Right lobe of liver (tissue), 6 donors: Measurements from ENCODE around the gene STK24. TPM values are rescaled to one million over a fixed set of nuclear protein-coding genes. Genes with fewer than 3 reads are reported as not detected.

Experiments
- ATAC-seq, 4 donors: fragments of 200-7000 bp; cut with Tn5 transposase; one replicate each; pipeline ENCODE4 v1.9.1; 2020; ENCODE audit warnings: mild to moderate bottlenecking in 4 of 4, moderate library complexity in 4 of 4
- DNase-seq, 3 donors: peaks; one replicate each; pipeline ENCODE4 v3.0.0-alpha.2; 2020
- H3K27ac ChIP-seq, 3 donors: fragments of 200-600 bp; one replicate each; pipeline ENCODE4 v1.8.0; 2022
- H3K27me3 ChIP-seq, 2 donors: fragments of 200-600 bp; one replicate each; pipeline ENCODE4 v1.8.0; 2022
- H3K36me3 ChIP-seq, 4 donors: fragments of 200-600 bp; sonication (generic) in 1 of 4; one replicate each; pipeline versions ENCODE4 v1.5.1 to v1.8.0; 2017 to 2022; ENCODE audit warnings: control low read depth in 1 of 4
- H3K4me1 ChIP-seq, 4 donors: fragments of 200-600 bp; sonication (generic) in 1 of 4; one replicate each; pipeline versions ENCODE4 v1.5.1 to v1.8.0; 2017 to 2022; ENCODE audit warnings: control low read depth in 1 of 4
- H3K4me3 ChIP-seq, 3 donors: fragments of 200-600 bp; one replicate each; pipeline ENCODE4 v1.8.0; 2022
- H3K9me3 ChIP-seq, 4 donors: fragments of 200-600 bp; sonication (generic) in 1 of 4; one replicate each; pipeline versions ENCODE4 v1.5.1 to v1.8.0; 2017 to 2022; ENCODE audit warnings: control low read depth in 1 of 4
- CTCF ChIP-seq, 4 donors: fragments of 200-600 bp in 3 of 4; fragments of 450-650 bp in 1 of 4; IDR thresholded peaks; one replicate each; pipeline versions ENCODE4 v1.5.1 to v1.8.0; 2016 to 2022; ENCODE audit warnings: antibody characterized with exemption in 4 of 4, mild to moderate bottlenecking in 2 of 4
- POLR2A ChIP-seq: fragments of 450-650 bp; IDR thresholded peaks from one replicate; pipeline ENCODE4 v1.6.1; 2017; ENCODE audit warnings: antibody characterized with exemption, mild to moderate bottlenecking
- WGBS: methylation state at CpG from one replicate; pipeline ENCODE4 v1.1.6; 2018; ENCODE audit warnings: low coverage, low lambda C conversion rate; ENCODE audit not compliant: insufficient coverage; ENCODE audit errors: missing lambda C conversion rate; 5-methylcytosine and 5-hydroxymethylcytosine counted together
- intact Hi-C, 2 donors: fragments of 100-400 bp; cut with DNase I; formaldehyde crosslinking; loops; one replicate each; pipeline versions ENCODE4 v1.11.2 to v1.14.1; 2022
- total RNA-seq, 6 experiments: library from RNA; depleted of rRNA in 2 of 6; stranded (reverse); fragments of >200 nt in 2 of 6; fragmentation: NEBNext Ultra II Directional in 3 of 6; extraction: Animal tissue kit (Norgen Biotek cat#: 25700) in 3 of 6; gene quantifications; one replicate each; pipeline versions ENCODE4 v1.1.0 to v1.2.4, GENCODE V29; 2016 to 2023
- donor health status: DM: no; HTN: yes; CAD: no.
- donor health status: DM: no; HTN: no; CAD: no.
- donor health status: DM: no; HTN: no; CAD: no.
- donor health status: DM: no; HTN: yes; CAD: no.
- donor health status: DM: no; HTN: yes; CAD: no.

The STK24 gene
- total RNA-seq, 6 experiments from 2014 or later = 14.8 to 40.8 (median 28.6) TPM

GRCh38 chr13:98521461-98522247 lies 55.3 kb downstream of the STK24 start:
- Histone ChIP-seq H3K27me3 (no peaks in the 10 kb centered on the region), H3K4me1 (peaks cover 0 to 29% (median 11%) of the 10 kb centered on the region in 4 donors), H3K27ac (no peak overlapping the region), H3K9me3 (no peaks in the 10 kb centered on the region), H3K36me3 (no peaks in the 10 kb centered on the region), H3K4me3 (no peak overlapping the region)
- ATAC-seq (peak in 1 of 4 donors; percentile 39), DNase-seq (no peak)
- 85% methylated on average over 15 of the region's 20 CpGs for WGBS
- TF ChIP-seq POLR2A (no peak), CTCF (IDR thresholded peaks at IDR 0.05) (no peak)
- intact Hi-C loops = no loop called here

DNA sequence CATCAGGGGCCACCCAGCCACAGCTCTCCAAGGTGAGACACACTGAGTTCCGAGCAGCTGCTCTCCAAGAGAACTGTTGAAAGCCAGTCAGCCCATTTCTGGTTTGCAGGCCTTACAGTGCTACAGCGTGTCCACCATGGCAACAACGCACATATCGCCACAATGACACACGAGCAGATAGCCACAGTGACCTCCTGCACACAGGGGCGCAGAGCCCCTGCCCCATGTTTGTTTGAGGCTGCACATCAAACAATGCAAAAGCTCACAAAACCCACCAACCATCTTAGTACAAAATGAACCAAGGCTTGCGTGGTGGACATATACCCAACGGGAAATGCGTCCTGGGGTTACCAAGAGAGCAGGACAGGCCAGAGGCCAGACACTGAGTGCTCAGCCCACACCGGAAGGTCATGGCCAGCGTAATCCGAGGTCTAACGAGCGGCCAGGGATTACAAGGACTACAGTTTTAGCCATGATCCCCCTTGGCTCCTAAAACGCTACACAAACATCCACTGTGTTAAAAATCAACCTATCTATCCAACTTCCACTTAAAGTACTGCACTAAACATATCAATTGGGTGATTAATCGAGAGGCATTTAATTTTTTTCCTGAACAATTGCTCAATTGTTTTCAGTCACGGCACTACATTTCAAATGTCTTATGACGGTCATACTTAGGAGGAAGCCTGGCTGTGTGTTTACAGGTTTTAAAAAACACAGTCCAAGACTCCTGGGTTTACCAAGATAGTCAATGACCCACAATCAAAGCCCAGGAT lies 56.0 kb downstream of the STK24 start:
- no peaks in the 10 kb centered on the region for H3K9me3 ChIP-seq
- H3K4me3 ChIP-seq = no peak overlapping the region
- WGBS = 79% methylated on average over 4 of the region's 18 CpGs
- no peak overlapping the region for H3K27ac ChIP-seq
- H3K27me3 ChIP-seq = no peaks in the 10 kb centered on the region
- ATAC-seq = no peak
- peaks cover 0 to 29% (median 11%) of the 10 kb centered on the region in 4 donors for H3K4me1 ChIP-seq
- intact Hi-C loops = no loop called here
- H3K36me3 ChIP-seq = no peaks in the 10 kb centered on the region
- no peak for DNase-seq
- TF ChIP-seq CTCF (IDR thresholded peaks at IDR 0.05) = no peak
- TF ChIP-seq POLR2A = no peak

DNA sequence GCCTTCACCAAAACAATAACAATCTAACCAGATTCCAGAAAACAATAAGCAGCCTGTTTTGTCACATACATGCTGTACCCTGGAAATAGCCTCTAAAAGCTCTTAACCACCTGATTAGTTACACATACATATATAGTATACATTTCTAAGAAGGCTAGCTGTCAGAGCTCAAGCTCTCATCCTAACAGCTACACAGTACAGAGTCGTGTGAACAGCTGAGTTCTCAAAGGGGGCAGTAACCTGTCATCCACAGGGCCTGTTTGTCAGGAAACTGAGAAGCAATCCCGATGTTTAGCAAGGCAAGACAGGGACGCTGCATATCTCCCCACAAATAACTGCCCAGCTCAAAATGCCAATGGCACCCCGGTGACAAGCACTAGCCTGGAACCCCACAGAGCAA lies 56.9 kb downstream of the STK24 start:
- WGBS = 69% methylated on average over 3 of the region's 4 CpGs
- ATAC-seq = no peak
- intact Hi-C loops = no loop called here
- TF ChIP-seq POLR2A (no peak), CTCF (IDR thresholded peaks at IDR 0.05) (no peak)
- Histone ChIP-seq H3K36me3 (no peaks in the 10 kb centered on the region), H3K9me3 (no peaks in the 10 kb centered on the region), H3K27ac (no peak overlapping the region), H3K4me1 (peaks cover 0 to 21% (median 7%) of the 10 kb centered on the region in 4 donors), H3K27me3 (no peaks in the 10 kb centered on the region), H3K4me3 (no peak overlapping the region)
- DNase-seq = no peak

- Histone ChIP-seq H3K27me3 (no peaks in the 10 kb centered on the region), H3K9me3 (no peaks in the 10 kb centered on the region), H3K27ac (no peak overlapping the region), H3K4me3 (no peak overlapping the region), H3K36me3 (no peaks in the 10 kb centered on the region), H3K4me1 (peaks cover 0 to 18% (median 2%) of the 10 kb centered on the region in 4 donors)
- no peak for TF ChIP-seq POLR2A
- peak in 1 of 4 donors; percentile 31 for ATAC-seq
- WGBS = 75% methylated on average over 6 of the region's 6 CpGs
- intact Hi-C loops = no loop called here
- DNase-seq = no peak
Observed at GRCh38 chr13:98517576-98518310, 59.2 kb downstream of the STK24 start.
